Measurements from ENCODE around the gene FAP. TPM values are rescaled to one million over a fixed set of nuclear protein-coding genes. Genes with fewer than 3 reads are reported as not detected.

Gene FAP
- total and polyA plus RNA-seq, 2 of the 8 experiments (the other 6 are each of a cell fraction or from before 2014, with no cell fraction given) = not detected

DNA sequence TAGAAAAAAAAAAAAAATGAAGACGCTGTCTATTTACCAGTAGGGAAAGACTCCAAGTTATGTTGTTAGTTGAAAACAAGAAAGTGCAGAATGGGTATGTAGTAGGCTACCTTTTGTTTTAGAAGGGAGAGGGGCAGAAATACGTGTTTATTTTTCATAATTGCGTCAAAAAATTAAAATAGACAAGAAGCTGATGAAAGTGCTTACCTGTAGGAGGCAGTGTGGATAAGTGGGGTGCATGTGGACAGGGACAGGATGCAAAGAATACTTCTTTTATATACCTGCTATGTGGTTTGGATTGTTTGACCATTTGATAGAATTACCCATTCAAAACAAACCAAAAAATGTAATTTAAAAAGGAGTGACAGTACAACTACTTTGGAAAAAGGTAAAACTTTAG is 88.2 kb downstream of the FAP start:
- ChIA-PET POLR2A (ENCODE audit: partially characterized antibody) (no interaction called here), CTCF (ENCODE audit: partially characterized antibody) (interaction anchor here (0.5 to 7.7 kb wide), 28 partner anchors 9 to 933 kb away, joined by 3 to 117 read pairs (median 4); no protein-coding TSS in a partner anchor)
- H2BK15ac ChIP-seq (ENCODE audit: low read length) = no peak overlapping the region
- TF ChIP-seq KDM4A (IDR thresholded peaks at IDR 0.05; ENCODE audit: low read depth, low read length, severe bottlenecking) = no peak
- TF ChIP-seq CTCF (IDR thresholded peaks at IDR 0.05; ENCODE audit: control extremely low read depth in 1 of 3, insufficient read depth in 1 of 3, low read depth in 1 of 3, low read length in 3 of 3) = peak in 2 of 3 experiments; percentile 17 to 34; a peak in 2 of 4 replicates
- H3K56ac ChIP-seq (replicated peaks; ENCODE audit: insufficient read length, low read depth, low read length) = no peak overlapping the region
- FAIRE-seq (no peak), DNase-seq (ENCODE audit: low read depth in 1 of 2, low spot score in 2 of 2) (no peak)
- no peak overlapping the region for H3K18ac ChIP-seq (ENCODE audit: extremely low read depth, low read length)
- no peak overlapping the region for H3K14ac ChIP-seq (ENCODE audit: insufficient read length)
- H3K79me1 ChIP-seq (ENCODE audit: low read depth, low read length) = no peaks in the 10 kb centered on the region
- no peak overlapping the region for H2AFZ ChIP-seq (ENCODE audit: low read length)
- H3K9ac ChIP-seq (replicated peaks in 1 of 4; ENCODE audit: extremely low read depth in 1 of 4, low read depth in 3 of 4, low read length in 3 of 4) = no peak overlapping the region
- H3K79me2 ChIP-seq (ENCODE audit: control insufficient read depth in 1 of 2, insufficient read depth in 2 of 2, low read length in 2 of 2) = no peaks in the 10 kb centered on the region
- WGBS, 2 experiments (ENCODE audit: extremely low coverage in 1 of 2, insufficient coverage in 1 of 2, insufficient read length in 1 of 2, insufficient replicate concordance in 2 of 2, low coverage in 1 of 2, low lambda C conversion rate in 2 of 2, missing lambda C conversion rate in 1 of 2) = 81% methylated on average over 3 of the region's 3 CpGs; no CpG with 5 or more reads in 1 of the 2 experiments
- no peak overlapping the region for H3K27ac ChIP-seq (ENCODE audit: low read depth, low read length)
- H3K27me3 ChIP-seq (replicated peaks in 1 of 4; ENCODE audit: control insufficient read depth in 3 of 4, extremely low read depth in 1 of 4, insufficient read depth in 3 of 4, low read length in 3 of 4) = no peaks in the 10 kb centered on the region
- H4K8ac ChIP-seq (ENCODE audit: extremely low read depth, insufficient read depth, low read length) = no peak overlapping the region
- no peak overlapping the region for H2BK120ac ChIP-seq (replicated peaks; ENCODE audit: low read depth, low read length)
- no peak overlapping the region for H4K91ac ChIP-seq (replicated peaks; ENCODE audit: insufficient read length, low read length)
- H2BK12ac ChIP-seq (ENCODE audit: low read depth, low read length) = no peak overlapping the region
- no peaks in the 10 kb centered on the region for H3K36me3 ChIP-seq (ENCODE audit: control insufficient read depth in 2 of 4, insufficient read depth in 4 of 4, low read length in 3 of 4)
- no peak overlapping the region for H3K23ac ChIP-seq (ENCODE audit: insufficient read length)
- no peak overlapping the region for H2BK5ac ChIP-seq (ENCODE audit: low read depth, low read length)
- no peak overlapping the region for H3K4me3 ChIP-seq (ENCODE audit: extremely low read depth in 1 of 4, insufficient read depth in 2 of 4, low read depth in 3 of 4, low read length in 4 of 4)
- no peaks in the 10 kb centered on the region for H3K4me1 ChIP-seq (replicated peaks in 1 of 4; ENCODE audit: control insufficient read depth in 3 of 4, insufficient read depth in 4 of 4, low read length in 3 of 4)
- no peaks in the 10 kb centered on the region for H4K20me1 ChIP-seq (replicated peaks in 1 of 2; ENCODE audit: control insufficient read depth in 1 of 2, insufficient read depth in 2 of 2, low read length in 2 of 2)
- no peak overlapping the region for H2BK20ac ChIP-seq (ENCODE audit: low read length)
- H4K5ac ChIP-seq (ENCODE audit: insufficient read length, low read depth, low read length) = no peak overlapping the region
- no peak overlapping the region for H2AK5ac ChIP-seq (ENCODE audit: low read depth, low read length)
- no peak overlapping the region for H3K4ac ChIP-seq (replicated peaks; ENCODE audit: insufficient read length, low read depth, low read length)
- H3K23me2 ChIP-seq (ENCODE audit: low read depth, low read length) = no peaks in the 10 kb centered on the region
- no peaks in the 10 kb centered on the region for H3K9me3 ChIP-seq (ENCODE audit: insufficient read depth in 2 of 2, low read depth in 1 of 2, low read length in 1 of 2)
- no peak overlapping the region for H3K4me2 ChIP-seq (ENCODE audit: insufficient read depth in 1 of 2, low read depth in 2 of 2, low read length in 2 of 2)

Data from H1 (cell line).